SH-SY5Y (cell line): ENCODE data around the gene SPON2.

Experiments
- GATA2 ChIP-seq: IDR thresholded peaks from 2 replicates; pipeline ENCODE4 v1.6.1; 2011; ENCODE audit warnings: mild to moderate bottlenecking, low read depth, low read length
- GATA3 ChIP-seq: IDR thresholded peaks from 2 replicates; pipeline ENCODE4 v1.6.1; 2011; ENCODE audit warnings: low read depth, mild to moderate bottlenecking, low read length, moderate library complexity

GRCh38 chr4:1208266-1208961, 36.0 kb upstream of the SPON2 start:
- TF ChIP-seq GATA2 (no peak), GATA3 (no peak)
